H9 (cell line): ENCODE measurements around the gene GNAS-AS1. TPM values are rescaled to one million over a fixed set of nuclear protein-coding genes. Genes with fewer than 3 reads are reported as not detected.

Experiments
- DNase-seq: peaks from one replicate; pipeline ENCODE4 v3.0.0-alpha.2; 2017
- H2AFZ ChIP-seq: one replicate; pipeline ENCODE4 v1.6.1; 2013; ENCODE audit warnings: mild to moderate bottlenecking, low read length, control low read depth, moderate library complexity
- H2AK5ac ChIP-seq: 2 replicates; pipeline ENCODE4 v1.6.1; 2013; ENCODE audit warnings: low read length, control low read depth, mixed read lengths; ENCODE audit not compliant: insufficient read length
- H2BK120ac ChIP-seq: one replicate; pipeline ENCODE4 v1.6.1; 2013; ENCODE audit warnings: low read depth, mild to moderate bottlenecking, low read length, control low read depth, inconsistent platforms; ENCODE audit not compliant: poor library complexity, severe bottlenecking
- H2BK12ac ChIP-seq: 2 replicates; pipeline ENCODE4 v1.6.1; 2013; ENCODE audit warnings: low read length, control low read depth, mixed read lengths, low read depth; ENCODE audit not compliant: insufficient read length
- H2BK15ac ChIP-seq: 2 replicates; pipeline ENCODE4 v1.6.1; 2013; ENCODE audit warnings: low read depth, low read length, control low read depth
- H2BK20ac ChIP-seq: one replicate; pipeline ENCODE4 v1.6.1; 2013; ENCODE audit warnings: low read depth, mild to moderate bottlenecking, low read length, control low read depth, inconsistent platforms; ENCODE audit not compliant: poor library complexity, severe bottlenecking
- H2BK5ac ChIP-seq: 2 replicates; pipeline ENCODE4 v1.6.1; 2013; ENCODE audit warnings: low read length, control low read depth, mixed read lengths; ENCODE audit not compliant: insufficient read length
- H3K14ac ChIP-seq: 2 replicates; pipeline ENCODE4 v1.6.1; 2013; ENCODE audit warnings: low read length, control low read depth; ENCODE audit not compliant: insufficient read depth
- H3K18ac ChIP-seq: 2 replicates; pipeline ENCODE4 v1.6.1; 2013; ENCODE audit warnings: low read depth, mild to moderate bottlenecking, mixed read lengths, low read length, control low read depth; ENCODE audit not compliant: insufficient read length
- H3K23ac ChIP-seq: 2 replicates; pipeline ENCODE4 v1.6.1; 2013; ENCODE audit warnings: low read length, control low read depth, mixed read lengths, low read depth; ENCODE audit not compliant: insufficient read length
- H3K23me2 ChIP-seq: 2 replicates; pipeline ENCODE4 v1.6.1; 2013; ENCODE audit warnings: low read depth, mild to moderate bottlenecking, mixed read lengths, low read length, control low read depth; ENCODE audit not compliant: insufficient read length, poor library complexity, severe bottlenecking
- H3K27ac ChIP-seq: 2 replicates; pipeline ENCODE4 v1.5.1; 2013; ENCODE audit warnings: low read length, control low read depth, mixed read lengths, low read depth; ENCODE audit not compliant: insufficient read length
- H3K27me3 ChIP-seq: 2 replicates; pipeline ENCODE4 v1.6.1; 2013; ENCODE audit warnings: low read length, control low read depth, inconsistent platforms; ENCODE audit not compliant: insufficient read depth
- H3K4ac ChIP-seq: 2 replicates; pipeline ENCODE4 v1.6.1; 2013; ENCODE audit warnings: low read depth, mild to moderate bottlenecking, control low read depth, inconsistent platforms, low read length, moderate library complexity
- H3K4me1 ChIP-seq: 2 replicates; pipeline ENCODE4 v1.6.1; 2013; ENCODE audit warnings: low read length, control low read depth, inconsistent platforms; ENCODE audit not compliant: insufficient read depth
- H3K4me2 ChIP-seq: 2 replicates; pipeline ENCODE4 v1.6.1; 2013; ENCODE audit warnings: low read length, control low read depth, mixed read lengths; ENCODE audit not compliant: insufficient read length, insufficient read depth
- H3K56ac ChIP-seq: 2 replicates; pipeline ENCODE4 v1.6.1; 2013; ENCODE audit warnings: low read depth, mild to moderate bottlenecking, mixed read lengths, low read length, control low read depth; ENCODE audit not compliant: insufficient read length
- H3K79me1 ChIP-seq: 2 replicates; pipeline ENCODE4 v1.6.1; 2013; ENCODE audit warnings: low read depth, mild to moderate bottlenecking, moderate library complexity, low read length, control low read depth, inconsistent platforms; ENCODE audit not compliant: insufficient read depth, poor library complexity, severe bottlenecking
- H3K79me2 ChIP-seq: 2 replicates; pipeline ENCODE4 v1.6.1; 2013; ENCODE audit warnings: low read length, control low read depth, inconsistent platforms; ENCODE audit not compliant: insufficient read depth
- H3K9ac ChIP-seq: 2 replicates; pipeline ENCODE4 v1.6.1; 2013; ENCODE audit warnings: low read length, control low read depth, mixed read lengths; ENCODE audit not compliant: insufficient read length; ENCODE audit errors: extremely low read depth
- H3K9me3 ChIP-seq: one replicate; pipeline ENCODE4 v1.6.1; 2013; ENCODE audit warnings: low read depth, low read length, inconsistent platforms; ENCODE audit not compliant: control insufficient read depth
- H3T11ph ChIP-seq: one replicate; pipeline ENCODE4 v1.6.1; 2013; ENCODE audit warnings: mild to moderate bottlenecking, low read length, control low read depth, inconsistent platforms
- H4K20me1 ChIP-seq: one replicate; pipeline ENCODE4 v1.6.1; 2013; ENCODE audit not compliant: control insufficient read depth, insufficient read length, insufficient read depth
- H4K5ac ChIP-seq: 2 replicates; pipeline ENCODE4 v1.6.1; 2013; ENCODE audit warnings: low read depth, mild to moderate bottlenecking, mixed read lengths, low read length, control low read depth; ENCODE audit not compliant: insufficient read length
- H4K8ac ChIP-seq: replicated peaks from 2 replicates; pipeline ENCODE4 v1.6.1; 2013; ENCODE audit warnings: low read length, control low read depth, mixed read lengths, low read depth; ENCODE audit not compliant: insufficient read length
- H4K91ac ChIP-seq: 2 replicates; pipeline ENCODE4 v1.6.1; 2013; ENCODE audit warnings: low read depth, mild to moderate bottlenecking, moderate library complexity, mixed read lengths, low read length, control low read depth; ENCODE audit not compliant: insufficient read length
- H3K27ac Mint-ChIP-seq, 3 experiments: 2 replicates in 2 of 3; 3 replicates in 1 of 3; pipeline ENCODE4 v1.8.0; 2020 to 2021; ENCODE audit warnings: mixed read lengths in 3 of 3, mild to moderate bottlenecking in 1 of 3, moderate library complexity in 1 of 3
- H3K27me3 Mint-ChIP-seq: 2 replicates; pipeline ENCODE4 v1.8.0; 2021; ENCODE audit warnings: low read depth, mild to moderate bottlenecking, moderate library complexity, mixed read lengths
- H3K36me3 Mint-ChIP-seq, 3 experiments: 2 replicates in 2 of 3; 3 replicates in 1 of 3; pipeline ENCODE4 v1.8.0; 2020 to 2021; ENCODE audit warnings: low read depth in 3 of 3, mixed read lengths in 3 of 3; ENCODE audit not compliant: insufficient read depth in 1 of 3
- H3K4me1 Mint-ChIP-seq, 2 experiments: 2 replicates each; pipeline ENCODE4 v1.8.0; 2020; ENCODE audit warnings: mixed read lengths in 2 of 2
- H3K4me3 Mint-ChIP-seq, 2 experiments: 2 replicates in 1 of 2; 3 replicates in 1 of 2; pipeline ENCODE4 v1.8.0; 2020 to 2021; ENCODE audit warnings: mild to moderate bottlenecking in 2 of 2, mixed read lengths in 2 of 2, moderate library complexity in 1 of 2
- H3K9me3 Mint-ChIP-seq, 2 experiments: 2 replicates in 1 of 2; 3 replicates in 1 of 2; pipeline ENCODE4 v1.8.0; 2020; ENCODE audit warnings: mild to moderate bottlenecking in 2 of 2, mixed read lengths in 2 of 2, moderate library complexity in 1 of 2
- CTCF ChIP-seq: fragments of 200-600 bp; sonication (generic); conservative IDR thresholded peaks from 3 replicates; pipeline ENCODE4 v1.8.0; 2021; ENCODE audit warnings: antibody characterized with exemption, mild to moderate bottlenecking
- WGBS: extraction: QIAGEN DNeasy Blood & Tissue Kit; methylation state at CpG from one replicate; pipeline ENCODE4 v1.1.7; 2013; ENCODE audit warnings: missing lambda C conversion rate, low lambda C conversion rate, mixed read lengths; ENCODE audit not compliant: insufficient read length; ENCODE audit errors: extremely low coverage; 5-methylcytosine and 5-hydroxymethylcytosine counted together
- total RNA-seq: library from RNA; stranded (reverse); gene quantifications from 2 replicates; pipeline ENCODE4 v1.2.1, GENCODE V29; 2021

The GNAS-AS1 gene
- total RNA-seq, 1 experiment from 2014 or later, result 11.3 TPM

GRCh38 chr20:58828136-58828535 is 22.6 kb downstream of the GNAS-AS1 start:
- no CpG with 5 or more reads among the region's 2 CpGs for WGBS
- Histone ChIP-seq H3K79me1 (peaks cover 8% of the 10 kb centered on the region), H3K23ac (no peak overlapping the region), H3K4me2 (no peak overlapping the region), H3K9me3 (no peaks in the 10 kb centered on the region), H3T11ph (no peak overlapping the region), H3K27me3 (no peaks in the 10 kb centered on the region), H3K9ac (no peak overlapping the region), H2BK15ac (no peak overlapping the region), H2AFZ (no peak overlapping the region), H4K8ac (no peak overlapping the region), H3K18ac (no peak overlapping the region), H3K56ac (no peak overlapping the region), H3K4me1 (no peaks in the 10 kb centered on the region), H4K20me1 (peaks cover 6% of the 10 kb centered on the region), H3K14ac (no peak overlapping the region), H2BK120ac (no peak overlapping the region), H3K79me2 (peaks cover 23% of the 10 kb centered on the region; the same call in 1 of the 2 replicates), H2BK20ac (no peak overlapping the region), H2AK5ac (no peak overlapping the region), H2BK5ac (no peak overlapping the region), H3K23me2 (no peaks in the 10 kb centered on the region), H3K27ac (no peak overlapping the region), H4K91ac (no peak overlapping the region), H4K5ac (no peak overlapping the region), H2BK12ac (no peak overlapping the region), H3K4ac (no peak overlapping the region)
- Mint-ChIP-seq H3K27ac (no peak overlapping the region), H3K27me3 (peaks cover 9% of the 10 kb centered on the region; the same call in 1 of the 2 replicates), H3K36me3 (peaks cover 35 to 57% (median 54%) of the 10 kb centered on the region in 3 experiments), H3K4me3 (no peak overlapping the region), H3K4me1 (peaks cover 0 to 2% of the 10 kb centered on the region in 2 experiments; a peak in 1 of 4 replicates), H3K9me3 (peaks cover 3 to 8% of the 10 kb centered on the region in 2 experiments; a peak in 3 of 5 replicates)
- TF ChIP-seq CTCF, result no peak
- no peak for DNase-seq
